ENCODE data around the gene ZNF674. TPM values are rescaled to one million over a fixed set of nuclear protein-coding genes. Genes with fewer than 3 reads are reported as not detected.

ZNF674 gene
- total and polyA plus RNA-seq, 9 of the 15 experiments (the other 6 are each of a cell fraction or from before 2014, with no cell fraction given) = 1.2 to 4.7 (median 2.6) TPM

- in situ Hi-C loops (cut with MboI) (no loop called here), intact Hi-C loops (cut with micrococcal nuclease) (no loop called here)
- Histone ChIP-seq H3K4me2 (ENCODE audit: insufficient read depth, low read length) (no peak overlapping the region), H4K20me1 (replicated peaks; ENCODE audit: control insufficient read depth, insufficient read depth, low read length) (no peaks in the 10 kb centered on the region), H3K36me3 (ENCODE audit: control insufficient read depth, insufficient read depth, low read length) (no peaks in the 10 kb centered on the region), H3K27ac (ENCODE audit: extremely low read depth, low read depth, low read length) (no peak overlapping the region), H2AFZ (ENCODE audit: low read depth, low read length) (no peak overlapping the region), H3K4me3 (no peak overlapping the region), H3K9me3 (replicated peaks; ENCODE audit: control insufficient read depth, insufficient read depth, low read depth, low read length) (no peaks in the 10 kb centered on the region), H3K79me2 (ENCODE audit: control insufficient read depth, insufficient read depth, low read length) (no peaks in the 10 kb centered on the region), H3K9me1 (ENCODE audit: control insufficient read depth, insufficient read depth, low read length) (no peaks in the 10 kb centered on the region), H3K9ac (ENCODE audit: insufficient read depth in 1 of 2, low read depth in 2 of 2, low read length in 2 of 2) (no peak overlapping the region), H3K27me3 (ENCODE audit: control insufficient read depth in 2 of 2, insufficient read depth in 2 of 2, low read length in 2 of 2) (no peaks in the 10 kb centered on the region), H3K4me1 (replicated peaks in 1 of 2; ENCODE audit: control insufficient read depth in 2 of 2, insufficient read depth in 2 of 2, low read length in 2 of 2) (no peaks in the 10 kb centered on the region; a peak in 1 of 5 replicates)
- ChIA-PET POLR2A (no interaction called here), CTCF (ENCODE audit: low intra/inter-chr PET ratio) (no interaction called here)
- no peak for DNase-seq (ENCODE audit: extremely low read depth in 1 of 4, low spot score in 3 of 4)
- 0% methylated on average over 1 of the region's 1 CpG for WGBS (ENCODE audit: insufficient coverage, low coverage, missing lambda C conversion rate)
- TF ChIP-seq PHB (CRISPR knock-in tag; IDR thresholded peaks at IDR 0.05) (no peak), C11orf30 (IDR thresholded peaks at IDR 0.05; ENCODE audit: low read depth) (no peak), POLR2AphosphoS2 (IDR thresholded peaks at IDR 0.05; ENCODE audit: low read length) (no peak), TSHZ1 (CRISPR knock-in tag; IDR thresholded peaks at IDR 0.05) (no peak), CEBPZ (IDR thresholded peaks at IDR 0.05; ENCODE audit: borderline replicate concordance, low read depth, low read length) (no peak)
- ATAC-seq = no peak
- BruUV-seq (replicated peaks) = no TSS peak
- no peak for FAIRE-seq
Measured at GRCh38 chrX:46582966-46583365, 37.7 kb upstream of the ZNF674 start.

Data from K562 (cell line).